ENCODE data around the gene KCTD14.
A peak's percentile ranks its signal among the peaks of the same experiment; 100 is the strongest.
"Not testable (repeated sequence)": the region's sequence is repeated elsewhere in the genome, so short reads cannot be mapped to it uniquely, and the experiment has no call there.

The KCTD14 gene

DNA sequence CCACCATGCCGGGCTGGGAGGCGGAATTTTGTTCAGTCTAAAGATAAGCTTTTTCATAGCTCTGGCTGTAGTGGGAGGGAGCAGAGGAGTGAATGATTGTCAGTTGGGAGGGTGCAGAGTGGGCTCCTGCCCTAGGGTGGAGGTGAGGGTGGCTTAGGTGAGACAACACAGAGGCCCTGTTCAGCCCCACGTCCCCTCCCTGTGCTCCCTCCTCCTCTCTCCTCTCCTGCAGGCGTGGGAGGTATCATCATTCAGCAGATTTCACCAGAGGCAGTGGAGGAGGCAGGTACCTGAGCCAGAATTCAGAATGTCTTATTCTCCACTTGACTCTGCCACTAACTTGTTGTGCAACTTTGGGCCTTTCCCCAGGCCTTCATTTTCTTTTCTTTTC lies 38.8 kb upstream of the KCTD14 start:
- H3K4me3 ChIP-seq (ENCODE audit: low read depth, low read length), result no peak overlapping the region
- no peak overlapping the region for H2AFZ ChIP-seq (ENCODE audit: low read length, unreplicated experiment)
- no peaks in the 10 kb centered on the region for H3K79me2 ChIP-seq (ENCODE audit: control insufficient read depth, insufficient read depth, low read length, unreplicated experiment)
- H3K36me3 ChIP-seq (ENCODE audit: insufficient read depth, low read length), result no peaks in the 10 kb centered on the region
- no peak overlapping the region for H3K27ac ChIP-seq (ENCODE audit: low read depth, low read length)
- no peaks in the 10 kb centered on the region for H3K27me3 ChIP-seq (ENCODE audit: insufficient read depth, low read length)
- H3K4me1 ChIP-seq (ENCODE audit: control insufficient read depth, insufficient read depth, low read length, unreplicated experiment), result peaks cover 5% of the 10 kb centered on the region

DNA sequence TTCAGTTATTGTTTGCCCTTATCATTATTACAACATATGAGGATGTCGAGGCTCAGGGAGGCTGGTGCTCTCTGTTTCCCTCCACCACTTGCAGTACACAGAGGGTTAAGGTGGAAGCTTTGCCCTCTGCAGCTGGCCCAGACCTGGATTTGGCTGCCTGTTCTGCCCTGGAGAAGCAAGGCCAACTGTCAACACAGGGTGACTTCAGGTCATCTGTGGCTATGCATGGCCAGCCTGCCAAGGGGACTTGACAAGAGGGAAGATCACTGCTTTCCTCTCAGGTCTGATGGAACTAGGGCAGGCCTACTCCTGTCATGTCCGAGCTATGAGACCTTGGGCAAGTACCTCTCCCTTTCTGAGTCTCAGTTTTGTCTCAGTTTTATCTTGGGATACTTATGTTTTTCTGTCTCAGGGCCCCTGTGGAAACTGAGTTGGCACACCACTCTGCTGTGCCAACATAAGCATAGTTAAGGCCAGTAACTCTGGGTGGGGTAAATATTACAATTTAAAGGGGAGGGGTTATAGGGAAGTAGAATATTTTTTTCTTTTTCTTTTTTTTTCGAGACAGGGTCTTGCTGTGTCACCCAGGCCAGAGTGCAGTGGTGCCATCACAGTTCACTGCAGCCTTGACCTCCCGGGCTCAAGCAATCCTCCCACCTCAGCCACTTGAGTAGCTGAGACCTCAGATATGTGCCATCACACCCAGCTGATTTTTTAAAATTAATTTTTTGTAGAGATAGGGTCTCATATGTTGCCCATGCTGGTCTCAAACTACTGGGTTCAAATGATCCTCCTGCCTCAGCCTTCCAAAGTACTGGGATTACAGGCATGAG lies 38.2 kb upstream of the KCTD14 start:
- no peak overlapping the region for H2AFZ ChIP-seq (ENCODE audit: low read length, unreplicated experiment)

DNA sequence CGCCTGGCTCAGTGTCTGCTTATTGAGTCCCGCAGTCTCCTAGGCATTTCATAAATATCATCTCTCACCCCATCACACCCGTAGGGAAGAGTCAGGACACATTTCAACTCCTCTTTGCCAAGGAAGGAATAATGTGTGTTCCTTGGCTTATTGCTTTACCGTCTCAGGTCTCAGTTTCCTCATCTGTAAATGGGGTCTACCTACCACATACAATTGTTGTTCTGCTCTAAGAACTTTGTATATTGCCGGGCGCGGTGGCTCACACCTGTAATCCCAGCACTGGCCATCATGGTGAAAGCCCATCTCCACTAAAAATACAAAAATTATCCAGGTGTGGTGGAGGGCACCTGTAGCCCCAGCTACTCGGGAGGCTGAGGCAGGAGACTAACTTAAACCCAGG lies 37.5 kb upstream of the KCTD14 start:
- Histone ChIP-seq H3K27ac (ENCODE audit: low read depth, low read length) (no peak overlapping the region), H3K36me3 (ENCODE audit: insufficient read depth, low read length) (no peaks in the 10 kb centered on the region), H3K27me3 (ENCODE audit: insufficient read depth, low read length) (no peaks in the 10 kb centered on the region), H3K79me2 (ENCODE audit: control insufficient read depth, insufficient read depth, low read length, unreplicated experiment) (no peaks in the 10 kb centered on the region), H3K4me3 (ENCODE audit: low read depth, low read length) (no peak overlapping the region), H2AFZ (ENCODE audit: low read length, unreplicated experiment) (no peak overlapping the region), H3K4me1 (ENCODE audit: control insufficient read depth, insufficient read depth, low read length, unreplicated experiment) (peaks cover 5% of the 10 kb centered on the region)

More for the DNA sequence above, 38.2 kb upstream of the KCTD14 start:
- Histone ChIP-seq H3K4me1 (ENCODE audit: control insufficient read depth, insufficient read depth, low read length, unreplicated experiment) (peaks cover 5% of the 10 kb centered on the region), H3K79me2 (ENCODE audit: control insufficient read depth, insufficient read depth, low read length, unreplicated experiment) (no peaks in the 10 kb centered on the region), H3K27me3 (ENCODE audit: insufficient read depth, low read length) (no peaks in the 10 kb centered on the region), H3K4me3 (ENCODE audit: low read depth, low read length) (no peak overlapping the region), H3K27ac (ENCODE audit: low read depth, low read length) (peak overlapping the region; percentile 6; the same call in 1 of the 2 replicates), H3K36me3 (ENCODE audit: insufficient read depth, low read length) (no peaks in the 10 kb centered on the region)

DNA sequence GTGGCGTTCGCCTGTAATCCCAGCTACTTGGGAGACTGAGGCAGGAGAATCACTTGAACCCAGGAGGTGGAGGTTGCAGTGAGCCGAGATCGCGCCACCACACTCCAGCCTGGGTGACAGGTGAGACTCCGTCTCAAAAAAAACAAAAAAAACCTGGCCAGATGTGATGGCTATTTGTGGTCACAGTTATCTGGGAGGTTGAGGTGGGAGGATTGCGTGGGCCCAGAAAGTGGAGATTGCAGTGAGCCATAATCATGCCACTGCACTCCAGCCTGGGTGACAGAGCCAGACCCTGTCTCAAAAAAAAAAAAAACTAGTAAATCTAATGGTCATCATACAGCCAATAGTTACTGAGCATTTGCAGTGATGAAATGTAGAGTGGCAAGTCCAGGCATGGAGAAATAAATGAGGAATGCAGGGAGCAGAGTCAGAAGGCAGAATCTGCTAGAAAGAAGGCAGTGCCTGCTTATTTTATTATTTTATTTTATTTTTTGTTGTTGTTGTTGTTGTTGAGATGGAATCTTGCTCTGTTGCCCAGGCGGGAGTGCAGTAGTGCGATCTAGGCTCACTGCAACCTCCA lies 36.8 kb upstream of the KCTD14 start:
- H3K4me3 ChIP-seq (ENCODE audit: low read depth, low read length); H3K79me2 ChIP-seq (ENCODE audit: control insufficient read depth, insufficient read depth, low read length, unreplicated experiment); H3K4me1 ChIP-seq (ENCODE audit: control insufficient read depth, insufficient read depth, low read length, unreplicated experiment); H3K27me3 ChIP-seq (ENCODE audit: insufficient read depth, low read length); H3K36me3 ChIP-seq (ENCODE audit: insufficient read depth, low read length); H2AFZ ChIP-seq (ENCODE audit: low read length, unreplicated experiment); H3K27ac ChIP-seq (ENCODE audit: low read depth, low read length): not testable (repeated sequence)

DNA sequence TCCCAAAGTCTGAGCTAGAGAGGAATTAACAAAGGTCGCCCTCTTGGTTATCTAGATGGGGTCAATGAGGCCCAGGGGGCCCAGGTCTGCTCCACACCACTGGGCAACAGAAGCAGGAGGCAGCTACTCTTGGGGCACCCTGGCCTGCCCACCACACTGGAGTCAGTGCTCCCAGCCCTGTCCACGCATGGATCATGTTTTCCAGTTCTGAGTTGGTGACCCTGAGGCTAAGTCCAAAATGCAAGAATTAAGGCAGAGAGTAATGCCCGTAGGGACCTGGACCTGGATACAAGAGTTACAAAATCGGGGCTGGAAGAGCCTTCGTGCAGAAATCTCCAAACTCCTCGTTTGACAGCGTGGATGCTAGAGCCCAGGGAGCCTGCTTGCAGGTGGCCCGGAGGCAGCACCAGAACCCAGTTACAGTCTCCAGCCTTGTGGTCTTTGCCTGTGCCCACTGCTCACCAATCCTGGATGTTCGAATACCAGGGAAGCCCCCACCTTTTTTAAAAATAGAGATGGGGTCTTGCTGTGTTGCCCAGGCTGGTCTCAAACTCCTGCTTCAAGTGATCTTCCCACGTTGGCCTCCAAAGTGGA lies 34.5 kb upstream of the KCTD14 start:
- H3K79me2 ChIP-seq (ENCODE audit: control insufficient read depth, insufficient read depth, low read length, unreplicated experiment), result no peaks in the 10 kb centered on the region
- no peaks in the 10 kb centered on the region for H3K36me3 ChIP-seq (ENCODE audit: insufficient read depth, low read length)
- no peak overlapping the region for H3K27ac ChIP-seq (ENCODE audit: low read depth, low read length)
- H2AFZ ChIP-seq (ENCODE audit: low read length, unreplicated experiment), result no peak overlapping the region
- peaks cover 5% of the 10 kb centered on the region for H3K4me1 ChIP-seq (ENCODE audit: control insufficient read depth, insufficient read depth, low read length, unreplicated experiment)
- H3K4me3 ChIP-seq (ENCODE audit: low read depth, low read length), result no peak overlapping the region
- no peaks in the 10 kb centered on the region for H3K27me3 ChIP-seq (ENCODE audit: insufficient read depth, low read length)

DNA sequence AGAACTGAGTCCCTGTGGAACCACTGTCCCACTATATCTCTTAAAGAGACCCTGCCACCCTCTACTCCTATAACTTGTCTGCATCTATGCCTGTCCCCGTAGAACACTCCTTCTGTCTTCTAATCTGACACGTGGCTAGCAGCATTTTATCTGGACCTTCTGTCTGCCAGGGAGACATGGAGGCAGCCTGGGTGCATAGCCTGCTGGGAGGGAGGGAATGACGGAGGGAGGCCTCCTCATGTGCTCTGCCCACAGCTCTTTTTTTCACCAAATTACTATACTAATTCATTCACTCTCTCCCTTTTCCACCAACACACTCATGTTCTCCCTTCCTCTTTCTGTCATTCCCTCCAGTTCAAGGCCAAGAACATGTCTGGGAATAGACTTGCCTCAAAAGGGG lies 33.0 kb upstream of the KCTD14 start:
- Histone ChIP-seq H3K36me3 (ENCODE audit: insufficient read depth, low read length) (no peaks in the 10 kb centered on the region), H2AFZ (ENCODE audit: low read length, unreplicated experiment) (no peak overlapping the region), H3K79me2 (ENCODE audit: control insufficient read depth, insufficient read depth, low read length, unreplicated experiment) (no peaks in the 10 kb centered on the region), H3K27me3 (ENCODE audit: insufficient read depth, low read length) (no peaks in the 10 kb centered on the region), H3K27ac (ENCODE audit: low read depth, low read length) (no peak overlapping the region), H3K4me3 (ENCODE audit: low read depth, low read length) (no peak overlapping the region), H3K4me1 (ENCODE audit: control insufficient read depth, insufficient read depth, low read length, unreplicated experiment) (peaks cover 7% of the 10 kb centered on the region)

DNA sequence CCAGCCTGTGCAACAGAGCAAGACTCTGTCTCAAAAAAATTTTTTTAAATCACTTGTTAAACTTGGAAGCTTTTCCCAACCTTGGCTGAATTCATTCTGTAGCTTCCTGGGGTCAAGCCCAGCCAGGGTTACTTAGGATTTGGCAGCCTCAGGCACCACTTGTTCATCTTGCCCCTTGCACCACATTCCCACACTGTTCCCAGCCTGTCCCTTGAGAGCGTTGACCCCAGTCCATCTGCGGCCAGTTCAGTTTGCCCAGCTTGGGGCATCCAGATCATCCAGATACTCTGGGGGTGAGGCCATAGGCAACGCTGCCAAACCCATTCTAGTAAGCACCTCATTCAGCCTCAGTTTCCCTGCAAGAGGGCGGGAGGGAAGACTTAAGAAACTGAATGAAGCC lies 31.9 kb upstream of the KCTD14 start:
- Histone ChIP-seq H3K27me3 (ENCODE audit: insufficient read depth, low read length) (no peaks in the 10 kb centered on the region), H3K4me3 (ENCODE audit: low read depth, low read length) (no peak overlapping the region), H2AFZ (ENCODE audit: low read length, unreplicated experiment) (no peak overlapping the region), H3K36me3 (ENCODE audit: insufficient read depth, low read length) (no peaks in the 10 kb centered on the region), H3K27ac (ENCODE audit: low read depth, low read length) (no peak overlapping the region), H3K79me2 (ENCODE audit: control insufficient read depth, insufficient read depth, low read length, unreplicated experiment) (no peaks in the 10 kb centered on the region), H3K4me1 (ENCODE audit: control insufficient read depth, insufficient read depth, low read length, unreplicated experiment) (peaks cover 8% of the 10 kb centered on the region)

DNA sequence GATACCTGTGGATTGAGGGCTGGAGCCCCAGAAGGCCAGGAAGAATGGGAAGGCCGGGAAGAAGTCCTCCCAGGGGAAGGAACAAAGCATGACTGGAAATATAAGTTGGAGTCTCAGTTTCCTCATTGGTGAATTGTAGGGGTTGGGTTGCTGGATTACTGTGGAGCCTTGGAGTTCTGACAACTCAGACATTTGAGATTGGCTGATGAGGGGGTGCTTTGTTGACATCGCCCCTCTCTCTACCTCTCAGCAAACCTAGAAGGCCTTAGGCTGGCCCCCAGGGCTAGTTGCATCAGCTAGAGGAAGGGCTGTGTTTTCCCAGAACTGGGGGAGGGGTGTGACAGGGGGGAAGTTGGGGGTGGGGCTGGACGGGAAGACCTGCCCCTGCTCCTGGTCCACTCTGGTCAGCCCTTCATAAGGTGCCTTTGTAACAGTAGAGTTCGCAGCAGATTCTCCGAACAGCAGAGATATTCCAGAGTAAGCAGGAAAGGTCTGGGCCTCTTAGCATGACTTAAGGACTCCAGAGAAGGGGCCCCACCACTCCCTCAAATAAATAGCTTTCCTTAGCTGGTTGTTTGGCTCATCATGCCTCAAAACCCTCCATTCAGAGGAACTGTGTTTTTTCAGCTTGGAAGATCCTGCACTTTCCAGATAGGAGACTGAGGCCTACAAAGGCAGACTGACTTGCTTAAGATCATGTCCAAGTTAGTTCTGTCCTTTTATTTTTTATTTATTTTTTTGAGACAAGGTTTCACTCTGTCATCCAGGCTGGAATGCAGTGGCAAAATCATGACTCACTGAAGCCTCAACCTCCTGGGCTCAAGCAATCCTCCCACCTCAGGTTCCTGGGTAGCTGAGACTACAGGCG lies 28.1 kb upstream of the KCTD14 start:
- Histone ChIP-seq H3K27me3 (ENCODE audit: insufficient read depth, low read length) (no peaks in the 10 kb centered on the region), H3K27ac (ENCODE audit: low read depth, low read length) (peak overlapping the region; percentile 83), H3K4me3 (ENCODE audit: low read depth, low read length) (no peak overlapping the region), H3K79me2 (ENCODE audit: control insufficient read depth, insufficient read depth, low read length, unreplicated experiment) (no peaks in the 10 kb centered on the region), H3K4me1 (ENCODE audit: control insufficient read depth, insufficient read depth, low read length, unreplicated experiment) (peaks cover 8% of the 10 kb centered on the region), H3K36me3 (ENCODE audit: insufficient read depth, low read length) (no peaks in the 10 kb centered on the region), H2AFZ (ENCODE audit: low read length, unreplicated experiment) (peak overlapping the region; percentile 77)

DNA sequence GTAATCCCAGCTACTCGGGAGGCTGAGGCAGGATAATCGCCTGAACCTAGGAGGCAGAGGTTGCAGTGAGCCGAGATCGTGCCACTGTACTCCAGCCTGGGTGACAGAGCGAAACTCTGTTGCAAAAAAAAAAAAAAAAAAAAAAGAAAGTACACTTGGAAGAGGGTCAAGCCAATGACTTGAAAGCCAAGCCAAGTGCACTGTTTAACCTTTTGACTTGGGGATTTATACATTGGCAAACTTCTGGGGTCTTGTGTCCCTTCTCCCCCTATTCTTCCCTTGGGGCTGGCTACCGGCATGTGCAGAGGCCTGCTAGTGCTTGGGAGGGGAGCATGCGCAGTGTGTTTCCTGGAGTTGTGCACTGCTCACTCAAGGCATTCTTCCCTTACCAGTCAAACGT lies 26.3 kb upstream of the KCTD14 start:
- Histone ChIP-seq H3K4me3 (ENCODE audit: low read depth, low read length) (no peak overlapping the region), H2AFZ (ENCODE audit: low read length, unreplicated experiment) (no peak overlapping the region)

DNA sequence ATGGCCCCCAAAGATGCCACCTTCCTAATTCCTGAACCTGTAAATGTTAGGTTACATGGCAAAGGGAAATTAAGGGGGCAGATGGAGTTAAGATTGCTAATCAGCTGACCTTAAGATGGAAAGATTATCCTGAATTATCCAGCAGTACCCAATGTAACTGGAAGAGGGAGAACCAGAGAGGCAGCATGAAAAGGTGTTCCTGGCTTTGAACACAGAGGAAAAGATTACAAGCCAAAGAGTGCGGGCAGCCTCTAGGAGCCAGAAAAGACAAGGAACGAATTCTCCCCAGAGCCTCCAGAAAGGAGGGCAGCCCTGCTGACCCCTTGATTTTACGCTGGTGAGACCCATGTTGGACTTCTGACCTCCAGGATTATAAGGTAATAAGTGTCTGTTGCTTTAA lies 25.5 kb upstream of the KCTD14 start:
- Histone ChIP-seq H3K79me2 (ENCODE audit: control insufficient read depth, insufficient read depth, low read length, unreplicated experiment) (no peaks in the 10 kb centered on the region), H3K27ac (ENCODE audit: low read depth, low read length) (no peak overlapping the region), H3K4me1 (ENCODE audit: control insufficient read depth, insufficient read depth, low read length, unreplicated experiment) (peaks cover 17% of the 10 kb centered on the region), H2AFZ (ENCODE audit: low read length, unreplicated experiment) (no peak overlapping the region), H3K4me3 (ENCODE audit: low read depth, low read length) (no peak overlapping the region), H3K27me3 (ENCODE audit: insufficient read depth, low read length) (no peaks in the 10 kb centered on the region), H3K36me3 (ENCODE audit: insufficient read depth, low read length) (no peaks in the 10 kb centered on the region)

More for the DNA sequence above, 26.3 kb upstream of the KCTD14 start:
- Histone ChIP-seq H3K79me2 (ENCODE audit: control insufficient read depth, insufficient read depth, low read length, unreplicated experiment) (no peaks in the 10 kb centered on the region), H3K27me3 (ENCODE audit: insufficient read depth, low read length) (no peaks in the 10 kb centered on the region), H3K36me3 (ENCODE audit: insufficient read depth, low read length) (no peaks in the 10 kb centered on the region), H3K4me1 (ENCODE audit: control insufficient read depth, insufficient read depth, low read length, unreplicated experiment) (peaks cover 17% of the 10 kb centered on the region), H3K27ac (ENCODE audit: low read depth, low read length) (no peak overlapping the region)
